K562 (cell line): ENCODE data around the gene VWA1. TPM values are rescaled to one million over a fixed set of nuclear protein-coding genes. Genes with fewer than 3 reads are reported as not detected.

ENCODE experiments used
- CC2D1A ChIP-seq: fragments of 450-650 bp; IDR thresholded peaks from 2 replicates; pipeline ENCODE4 v1.6.1; 2017; ENCODE audit warnings: mild to moderate bottlenecking
- HNRNPK ChIP-seq: fragments of 200-400 bp; formaldehyde crosslinking; IDR thresholded peaks from one replicate; pipeline ENCODE4 v1.6.1; 2018; ENCODE audit warnings: mild to moderate bottlenecking, low read depth, low read length; ENCODE audit not compliant: poor library complexity, severe bottlenecking
- HNRNPLL ChIP-seq: fragments of 200-400 bp; formaldehyde crosslinking; IDR thresholded peaks from 2 replicates; pipeline ENCODE4 v1.6.1; 2017; ENCODE audit warnings: low read length, low read depth, mild to moderate bottlenecking; ENCODE audit not compliant: poor library complexity, severe bottlenecking
- IRF2 ChIP-seq: sonication (generic); formaldehyde crosslinking; IDR thresholded peaks from 2 replicates; pipeline ENCODE4 v1.8.1; 2022; ENCODE audit warnings: mild to moderate bottlenecking, missing genetic modification reagents
- KDM5B ChIP-seq: fragments of 200-600 bp; sonication (generic); IDR thresholded peaks from 2 replicates; pipeline ENCODE4 v1.6.1; 2012; ENCODE audit warnings: low read depth, mild to moderate bottlenecking, moderate library complexity, low read length, control low read depth, inconsistent platforms; ENCODE audit not compliant: insufficient replicate concordance
- MAFG ChIP-seq: fragments of 450-650 bp; conservative IDR thresholded peaks from 2 replicates; pipeline ENCODE4 v1.6.1; 2016; ENCODE audit warnings: missing genetic modification characterization, missing compliant biosample characterization
- OTX1 ChIP-seq: fragments of 450-650 bp; formaldehyde crosslinking; IDR thresholded peaks from 2 replicates; pipeline ENCODE4 v1.4.0; 2022; ENCODE audit warnings: mild to moderate bottlenecking
- RBM39 ChIP-seq: fragments of 200-400 bp; formaldehyde crosslinking; optimal IDR thresholded peaks from 2 replicates; pipeline ENCODE3; 2018; ENCODE audit warnings: low read depth, low read length
- TCFL5 ChIP-seq: fragments of 250-450 bp; sonication (Bioruptor Pico); conservative IDR thresholded peaks from 2 replicates; pipeline ENCODE4 v1.6.1; 2021; ENCODE audit warnings: mild to moderate bottlenecking, moderate library complexity, matching md5 sums
- TEAD1 ChIP-seq, 2 experiments: fragments of 450-650 bp in 1 of 2; sonication (generic) in 1 of 2; formaldehyde crosslinking; IDR thresholded peaks; 2 replicates each; pipeline versions ENCODE4 v1.4.0 to v1.8.0; 2020 to 2022; ENCODE audit warnings: mild to moderate bottlenecking in 2 of 2, missing genetic modification reagents in 1 of 2
- TFAM ChIP-seq: fragments of 250-450 bp; sonication (Bioruptor Pico); conservative IDR thresholded peaks from 2 replicates; pipeline ENCODE4 v1.5.0; 2021; ENCODE audit warnings: mild to moderate bottlenecking, moderate library complexity
- THRAP3 ChIP-seq: fragments of 450-650 bp; IDR thresholded peaks from 2 replicates; pipeline ENCODE4 v1.6.1; 2016; ENCODE audit warnings: mild to moderate bottlenecking, inconsistent platforms, borderline replicate concordance
- THRB ChIP-seq: fragments of 450-650 bp; formaldehyde crosslinking; conservative IDR thresholded peaks from 2 replicates; pipeline ENCODE4 v1.4.0; 2022; ENCODE audit warnings: mild to moderate bottlenecking, missing genetic modification characterization
- ZBTB7A ChIP-seq: IDR thresholded peaks from 2 replicates; pipeline ENCODE4 v1.6.1; 2011; ENCODE audit warnings: low read depth, mild to moderate bottlenecking, low read length, moderate library complexity, borderline replicate concordance; ENCODE audit not compliant: control insufficient read depth
- ZFP91 ChIP-seq: sonication (generic); formaldehyde crosslinking; IDR thresholded peaks from 2 replicates; pipeline ENCODE4 v1.8.0; 2022; ENCODE audit warnings: mild to moderate bottlenecking, missing genetic modification reagents
- ZMIZ1 ChIP-seq, 2 experiments: fragments of 150-350 bp in 1 of 2; IDR thresholded peaks; 2 replicates each; pipeline ENCODE4 v1.6.1; 2012 to 2016; ENCODE audit warnings: low read depth in 2 of 2, low read length in 2 of 2, mild to moderate bottlenecking in 1 of 2, moderate library complexity in 1 of 2
- ZNF134 ChIP-seq: fragments of 250-450 bp; sonication (Bioruptor Pico); conservative IDR thresholded peaks from 2 replicates; pipeline ENCODE4 v1.4.0; 2020
- polyA plus RNA-seq, 8 experiments: library from polyadenylated mRNA; depleted of rRNA in 4 of 8; stranded (reverse) in 5 of 8; unstranded in 3 of 8; fragments of >200 nt; fragmentation: Nextera tagmentation in 2 of 8; fragmentation: Illumina TruSeq in 1 of 8; extraction: Ambion mirVana in 2 of 8; extraction: Trizol in 1 of 8; gene quantifications; 2 replicates each; pipeline versions ENCODE4 v1.2.1 to v1.2.3, GENCODE V29; 2011 to 2014; ENCODE audit warnings: inconsistent platforms in 1 of 8, missing spikeins in 1 of 8
- total RNA-seq, 7 experiments: library from RNA; depleted of rRNA in 6 of 7; stranded (reverse); fragments of >200 nt in 6 of 7; fragmentation: Illumina TruSeq in 2 of 7; extraction: Trizol in 2 of 7; gene quantifications; 2 replicates each; pipeline versions ENCODE4 v1.2.1 to v1.2.3, GENCODE V29; 2011 to 2021; ENCODE audit warnings: low replicate concordance in 1 of 7
- TF ChIP-seq, protein P1 (sequence below): sonication (generic); formaldehyde crosslinking; IDR thresholded peaks from 2 replicates; pipeline ENCODE4 v1.8.1; 2023; ENCODE audit warnings: mild to moderate bottlenecking, missing genetic modification reagents

Gene VWA1
- total and polyA plus RNA-seq, 9 of the 15 experiments (the other 6 are each of a cell fraction or from before 2014, with no cell fraction given) = 0.01 to 6.4 (median 0.85) TPM

DNA sequence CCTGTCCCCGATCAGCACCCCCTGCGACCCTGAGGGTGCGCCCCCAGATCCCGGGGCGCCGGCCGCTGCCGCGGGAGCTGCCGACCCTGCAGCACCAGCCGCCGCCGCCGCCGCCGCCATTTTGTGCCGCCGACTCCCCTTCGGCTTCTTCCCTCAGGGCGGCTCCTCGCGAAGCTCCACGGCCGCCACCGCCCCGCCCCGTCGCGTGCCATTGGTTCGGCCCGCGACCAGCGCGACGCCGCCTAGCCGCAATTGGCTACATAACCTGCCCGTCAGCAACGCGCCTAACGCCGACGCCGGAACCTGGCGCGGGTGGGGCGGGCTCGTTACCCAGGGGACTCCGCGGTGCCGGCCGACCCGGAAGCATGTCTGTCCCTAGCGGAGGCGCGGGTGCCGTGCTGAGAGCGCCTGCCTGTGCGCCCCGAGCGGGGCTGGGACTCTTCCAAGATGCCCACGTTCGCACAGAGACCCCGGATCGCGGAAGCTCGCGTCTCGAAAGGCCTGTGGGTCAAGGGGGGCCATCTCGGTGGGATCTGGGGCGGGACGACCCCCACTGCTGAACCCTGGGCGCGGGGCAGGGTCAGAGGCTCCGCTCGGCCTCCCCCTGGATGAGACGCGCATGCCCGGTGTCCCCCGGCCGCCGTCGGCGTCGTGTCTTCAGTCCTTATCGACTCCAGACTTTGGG, 36.2 kb upstream of the VWA1 start, which contains the start of gene CCNL2 (continued):
- TF ChIP-seq, protein P1, sequence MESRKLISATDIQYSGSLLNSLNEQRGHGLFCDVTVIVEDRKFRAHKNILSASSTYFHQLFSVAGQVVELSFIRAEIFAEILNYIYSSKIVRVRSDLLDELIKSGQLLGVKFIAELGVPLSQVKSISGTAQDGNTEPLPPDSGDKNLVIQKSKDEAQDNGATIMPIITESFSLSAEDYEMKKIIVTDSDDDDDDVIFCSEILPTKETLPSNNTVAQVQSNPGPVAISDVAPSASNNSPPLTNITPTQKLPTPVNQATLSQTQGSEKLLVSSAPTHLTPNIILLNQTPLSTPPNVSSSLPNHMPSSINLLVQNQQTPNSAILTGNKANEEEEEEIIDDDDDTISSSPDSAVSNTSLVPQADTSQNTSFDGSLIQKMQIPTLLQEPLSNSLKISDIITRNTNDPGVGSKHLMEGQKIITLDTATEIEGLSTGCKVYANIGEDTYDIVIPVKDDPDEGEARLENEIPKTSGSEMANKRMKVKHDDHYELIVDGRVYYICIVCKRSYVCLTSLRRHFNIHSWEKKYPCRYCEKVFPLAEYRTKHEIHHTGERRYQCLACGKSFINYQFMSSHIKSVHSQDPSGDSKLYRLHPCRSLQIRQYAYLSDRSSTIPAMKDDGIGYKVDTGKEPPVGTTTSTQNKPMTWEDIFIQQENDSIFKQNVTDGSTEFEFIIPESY (CRISPR knock-in tag) = peak; percentile 83
- TF ChIP-seq TCFL5 (CRISPR knock-in tag) (no peak), TEAD1 (CRISPR knock-in tag; IDR thresholded peaks at IDR 0.05) (no peak; a peak in 1 of 4 replicates), THRB (no peak; the same call in 1 of the 2 replicates), HNRNPLL (peak; percentile 93), HNRNPK (peak; percentile 68), ZFP91 (CRISPR knock-in tag) (no peak), RBM39 (no peak), MAFG (no peak), OTX1 (no peak), ZBTB7A (no peak; the same call in none of the 2 replicates), TFAM (no peak), KDM5B (peak; percentile 83), CC2D1A (no peak), ZMIZ1 (IDR thresholded peaks at IDR 0.05; ENCODE audit: low read depth in 2 of 2, low read length in 2 of 2) (no peak), ZNF134 (CRISPR knock-in tag) (no peak), IRF2 (CRISPR knock-in tag) (no peak), THRAP3 (no peak)
